HAP-1 (cell line): ENCODE results near the gene C4A.
"Not testable (repeated sequence)": the region's sequence is repeated elsewhere in the genome, so short reads cannot be mapped to it uniquely, and the experiment has no call there.

Source experiments
- DNase-seq, 2 experiments: peaks; one replicate each; pipeline ENCODE4 v3.0.0-alpha.2; 2016 to 2020; ENCODE audit warnings: low spot score in 2 of 2
- H3K27me3 ChIP-seq: fragments of 250-450 bp; sonication (Bioruptor Pico); 2 replicates; pipeline ENCODE4 v1.5.1; 2020; ENCODE audit warnings: low read depth, mild to moderate bottlenecking, moderate library complexity
- H3K36me3 ChIP-seq: fragments of 250-450 bp; sonication (Bioruptor Pico); replicated peaks from 2 replicates; pipeline ENCODE4 v1.5.1; 2020; ENCODE audit warnings: mild to moderate bottlenecking
- H3K4me1 ChIP-seq: fragments of 250-450 bp; sonication (Bioruptor Pico); 2 replicates; pipeline ENCODE4 v1.5.1; 2020; ENCODE audit warnings: mild to moderate bottlenecking
- H3K4me3 ChIP-seq: fragments of 250-450 bp; sonication (Bioruptor Pico); 2 replicates; pipeline ENCODE4 v1.5.1; 2020; ENCODE audit warnings: mild to moderate bottlenecking, moderate library complexity
- H3K9me3 ChIP-seq: fragments of 250-450 bp; sonication (Bioruptor Pico); 2 replicates; pipeline ENCODE4 v1.5.1; 2020; ENCODE audit warnings: mild to moderate bottlenecking, moderate library complexity
- in situ Hi-C: fragments of 300-500 bp; cut with MboI; formaldehyde crosslinking; loops from 3 replicates; pipeline ENCODE4 v1.14.3; 2020; ENCODE audit warnings: low sequenced_read_pairs, inconsistent platforms, mixed read lengths

The C4A gene

DNA sequence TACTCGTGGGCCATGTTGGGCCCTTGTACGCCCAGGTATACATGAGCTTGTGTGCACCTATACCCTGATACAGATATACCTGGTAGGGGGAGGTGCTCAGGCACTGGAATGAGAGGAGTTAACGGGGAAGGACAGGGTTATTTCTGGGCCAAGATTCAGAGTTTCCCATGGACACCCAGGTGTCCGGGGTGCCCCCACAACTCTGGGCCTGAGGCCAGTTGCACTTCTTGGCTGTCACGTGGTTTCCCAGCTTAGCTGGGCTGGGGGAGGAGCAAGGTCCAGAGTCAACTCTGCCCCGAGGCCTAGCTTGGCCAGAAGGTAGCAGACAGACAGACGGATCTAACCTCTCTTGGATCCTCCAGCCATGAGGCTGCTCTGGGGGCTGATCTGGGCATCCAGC, at the start of gene C4A:
Gene C4A, plus strand, starts transcription at position 314 of the 400 bp plus-strand sequence. Its CDS starts 51 bp downstream, at position 365.
- in situ Hi-C loops, H3K4me3 ChIP-seq, H3K27me3 ChIP-seq, H3K36me3 ChIP-seq, H3K4me1 ChIP-seq, H3K9me3 ChIP-seq, DNase-seq: not testable (repeated sequence)

DNA sequence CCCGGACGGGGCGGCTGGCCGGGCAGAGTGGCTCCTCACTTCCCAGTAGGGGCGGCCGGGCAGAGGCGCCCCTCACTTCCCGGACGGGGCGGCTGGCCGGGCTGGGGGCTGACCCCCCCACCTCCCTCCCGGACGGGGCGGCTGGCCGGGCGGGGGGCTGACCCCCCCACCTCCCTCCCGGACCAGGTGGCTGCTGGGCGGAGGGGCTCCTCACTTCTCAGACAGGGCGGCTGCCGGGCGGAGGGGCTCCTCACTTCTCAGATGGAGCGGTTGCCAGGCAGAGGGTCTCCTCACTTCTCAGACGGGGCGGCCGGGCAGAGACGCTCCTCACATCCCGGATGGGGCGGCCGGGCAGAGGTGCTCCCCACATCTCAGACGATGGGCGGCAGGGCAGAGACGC, 49.7 kb upstream of the C4A start:
- H3K4me3 ChIP-seq, DNase-seq, H3K36me3 ChIP-seq, H3K4me1 ChIP-seq, H3K9me3 ChIP-seq, in situ Hi-C loops, H3K27me3 ChIP-seq: not testable (repeated sequence)

- DNase-seq = no peak
- 0 out of 2 replicates have a peak, but pooled peaks cover 5% of the 10 kb centered on the region for H3K27me3 ChIP-seq
- H3K4me1 ChIP-seq = no peaks in the 10 kb centered on the region
- no peaks in the 10 kb centered on the region for H3K9me3 ChIP-seq
- no peaks in the 10 kb centered on the region for H3K36me3 ChIP-seq
- in situ Hi-C loops = no loop called here
- no peak overlapping the region for H3K4me3 ChIP-seq
These were observed 48.3 kb upstream of the C4A start for GRCh38 chr6:31933537-31933936.

GRCh38 chr6:31935021-31935420, 46.8 kb upstream of the C4A start:
- Histone ChIP-seq H3K36me3 (no peaks in the 10 kb centered on the region), H3K9me3 (no peaks in the 10 kb centered on the region)
- in situ Hi-C loops = no loop called here

GRCh38 chr6:31935823-31936222, 46.0 kb upstream of the C4A start:
- DNase-seq = no peak
- Histone ChIP-seq H3K4me1 (no peaks in the 10 kb centered on the region), H3K9me3 (no peaks in the 10 kb centered on the region), H3K4me3 (no peak overlapping the region), H3K27me3 (0 out of 2 replicates have a peak, but pooled peaks cover 5% of the 10 kb centered on the region), H3K36me3 (no peaks in the 10 kb centered on the region)
- in situ Hi-C loops = no loop called here

More at GRCh38 chr6:31935021-31935420, 46.8 kb upstream of the C4A start:
- DNase-seq = no peak
- H3K4me3 ChIP-seq = no peak overlapping the region
- H3K27me3 ChIP-seq = 0 out of 2 replicates have a peak, but pooled peaks cover 5% of the 10 kb centered on the region
- H3K4me1 ChIP-seq = no peaks in the 10 kb centered on the region

GRCh38 chr6:31940256-31940664, 41.6 kb upstream of the C4A start:
- no peaks in the 10 kb centered on the region for H3K9me3 ChIP-seq
- H3K4me1 ChIP-seq = no peaks in the 10 kb centered on the region
- H3K27me3 ChIP-seq = peaks cover 21% of the 10 kb centered on the region
- DNase-seq = no peak
- in situ Hi-C loops = no loop called here
- H3K36me3 ChIP-seq = no peaks in the 10 kb centered on the region
- H3K4me3 ChIP-seq = no peak overlapping the region

DNA sequence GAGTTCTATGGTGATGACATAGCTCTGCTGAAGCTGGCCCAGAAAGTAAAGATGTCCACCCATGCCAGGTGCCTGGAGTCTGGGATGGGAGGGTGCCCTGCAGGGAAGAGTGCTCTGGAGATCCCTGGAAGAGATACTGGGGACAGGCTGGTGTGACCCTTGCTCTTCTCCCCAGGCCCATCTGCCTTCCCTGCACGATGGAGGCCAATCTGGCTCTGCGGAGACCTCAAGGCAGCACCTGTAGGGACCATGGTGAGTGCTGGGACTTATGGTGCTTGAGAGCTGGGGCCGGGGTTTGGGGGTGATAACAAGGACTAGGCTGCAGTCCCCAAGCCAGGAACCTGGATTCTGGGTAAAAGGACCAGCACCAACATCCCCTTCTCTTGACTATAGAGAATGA, 38.1 kb upstream of the C4A start:
- no peak overlapping the region for H3K4me3 ChIP-seq
- no peak for DNase-seq
- in situ Hi-C loops = no loop called here
- no peaks in the 10 kb centered on the region for H3K9me3 ChIP-seq
- H3K4me1 ChIP-seq = no peaks in the 10 kb centered on the region
- H3K27me3 ChIP-seq = peaks cover 21% of the 10 kb centered on the region
- H3K36me3 ChIP-seq = no peaks in the 10 kb centered on the region

- in situ Hi-C loops = no loop called here
- Histone ChIP-seq H3K4me1 (no peaks in the 10 kb centered on the region), H3K36me3 (no peaks in the 10 kb centered on the region), H3K9me3 (no peaks in the 10 kb centered on the region), H3K27me3 (peaks cover 21% of the 10 kb centered on the region), H3K4me3 (no peak overlapping the region)
- DNase-seq = no peak
These were observed 36.7 kb upstream of the C4A start for GRCh38 chr6:31945154-31945506.

DNA sequence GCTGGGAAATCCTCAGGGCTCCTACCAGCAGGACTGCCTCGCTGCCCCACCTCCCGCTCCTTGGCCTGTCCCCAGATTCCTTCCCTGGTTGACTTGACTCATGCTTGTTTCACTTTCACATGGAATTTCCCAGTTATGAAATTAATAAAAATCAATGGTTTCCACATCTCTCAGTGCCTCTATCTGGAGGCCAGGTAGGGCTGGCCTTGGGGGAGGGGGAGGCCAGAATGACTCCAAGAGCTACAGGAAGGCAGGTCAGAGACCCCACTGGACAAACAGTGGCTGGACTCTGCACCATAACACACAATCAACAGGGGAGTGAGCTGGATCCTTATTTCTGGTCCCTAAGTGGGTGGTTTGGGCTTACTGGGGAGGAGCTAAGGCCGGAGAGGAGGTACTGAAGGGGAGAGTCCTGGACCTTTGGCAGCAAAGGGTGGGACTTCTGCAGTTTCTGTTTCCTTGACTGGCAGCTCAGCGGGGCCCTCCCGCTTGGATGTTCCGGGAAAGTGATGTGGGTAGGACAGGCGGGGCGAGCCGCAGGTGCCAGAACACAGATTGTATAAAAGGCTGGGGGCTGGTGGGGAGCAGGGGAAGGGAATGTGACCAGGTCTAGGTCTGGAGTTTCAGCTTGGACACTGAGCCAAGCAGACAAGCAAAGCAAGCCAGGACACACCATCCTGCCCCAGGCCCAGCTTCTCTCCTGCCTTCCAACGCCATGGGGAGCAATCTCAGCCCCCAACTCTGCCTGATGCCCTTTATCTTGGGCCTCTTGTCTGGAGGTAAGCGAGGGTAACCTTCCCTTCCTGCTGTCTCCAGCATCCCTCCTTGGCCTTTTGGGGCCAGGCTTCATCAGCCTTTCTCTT, 36.1 kb upstream of the C4A start, which contains the start of gene CFB:
Gene CFB, plus strand, starts transcription at position 589 of the 863 bp plus-strand sequence. Its CDS starts 127 bp downstream, at position 716.
- H3K4me1 ChIP-seq = no peaks in the 10 kb centered on the region
- H3K4me3 ChIP-seq = no peak within 1 kb of the TSS
- H3K36me3 ChIP-seq = no peaks in the 10 kb centered on the region
- H3K9me3 ChIP-seq = no peaks in the 10 kb centered on the region
- in situ Hi-C loops = no loop called here
- DNase-seq = no peak
- peaks cover 21% of the 10 kb centered on the region for H3K27me3 ChIP-seq

DNA sequence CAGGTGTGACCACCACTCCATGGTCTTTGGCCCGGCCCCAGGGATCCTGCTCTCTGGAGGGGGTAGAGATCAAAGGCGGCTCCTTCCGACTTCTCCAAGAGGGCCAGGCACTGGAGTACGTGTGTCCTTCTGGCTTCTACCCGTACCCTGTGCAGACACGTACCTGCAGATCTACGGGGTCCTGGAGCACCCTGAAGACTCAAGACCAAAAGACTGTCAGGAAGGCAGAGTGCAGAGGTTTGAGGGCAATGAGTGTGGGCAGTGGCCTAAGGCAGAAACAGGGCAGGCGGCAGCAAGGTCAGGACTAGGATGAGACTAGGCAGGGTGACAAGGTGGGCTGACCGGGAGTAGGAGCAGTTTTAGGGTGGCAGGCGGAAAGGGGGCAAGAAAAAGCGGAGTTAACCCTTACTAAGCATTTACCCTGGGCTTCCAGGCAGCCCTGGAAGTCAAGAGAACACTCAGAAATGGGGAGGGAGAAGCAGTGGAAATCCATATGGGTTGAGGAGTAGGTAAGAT, 35.4 kb upstream of the C4A start:
- no peaks in the 10 kb centered on the region for H3K4me1 ChIP-seq
- peaks cover 4% of the 10 kb centered on the region for H3K36me3 ChIP-seq
- in situ Hi-C loops = no loop called here
- H3K27me3 ChIP-seq = peaks cover 21% of the 10 kb centered on the region
- H3K9me3 ChIP-seq = no peaks in the 10 kb centered on the region
- no peak overlapping the region for H3K4me3 ChIP-seq
- DNase-seq = no peak

GRCh38 chr6:31947070-31947675, 34.7 kb upstream of the C4A start:
- in situ Hi-C loops = no loop called here
- Histone ChIP-seq H3K4me1 (no peaks in the 10 kb centered on the region), H3K9me3 (no peaks in the 10 kb centered on the region), H3K27me3 (peaks cover 21% of the 10 kb centered on the region), H3K4me3 (no peak overlapping the region), H3K36me3 (peaks cover 11% of the 10 kb centered on the region)
- no peak for DNase-seq

DNA sequence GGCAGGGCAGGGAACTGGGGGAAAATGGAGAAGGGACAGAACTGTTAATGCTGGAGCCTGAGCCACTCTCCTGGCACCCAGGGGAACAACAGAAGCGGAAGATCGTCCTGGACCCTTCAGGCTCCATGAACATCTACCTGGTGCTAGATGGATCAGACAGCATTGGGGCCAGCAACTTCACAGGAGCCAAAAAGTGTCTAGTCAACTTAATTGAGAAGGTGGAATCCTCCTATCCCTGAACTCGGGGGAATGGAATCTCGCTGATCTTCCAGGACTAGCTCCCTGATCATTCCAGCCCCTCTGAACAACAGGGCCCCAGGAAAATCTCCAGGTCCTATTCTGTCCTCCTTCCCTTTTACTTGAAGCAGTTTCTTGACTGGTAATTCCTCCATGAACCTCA, 34.0 kb upstream of the C4A start:
- H3K9me3 ChIP-seq = no peaks in the 10 kb centered on the region
- in situ Hi-C loops = no loop called here
- no peak overlapping the region for H3K4me3 ChIP-seq
- H3K4me1 ChIP-seq = no peaks in the 10 kb centered on the region
- DNase-seq = no peak
- H3K27me3 ChIP-seq = peaks cover 14% of the 10 kb centered on the region
- peaks cover 18% of the 10 kb centered on the region for H3K36me3 ChIP-seq

GRCh38 chr6:31948306-31948705, 33.6 kb upstream of the C4A start:
- peaks cover 22% of the 10 kb centered on the region for H3K36me3 ChIP-seq
- in situ Hi-C loops = no loop called here

DNA sequence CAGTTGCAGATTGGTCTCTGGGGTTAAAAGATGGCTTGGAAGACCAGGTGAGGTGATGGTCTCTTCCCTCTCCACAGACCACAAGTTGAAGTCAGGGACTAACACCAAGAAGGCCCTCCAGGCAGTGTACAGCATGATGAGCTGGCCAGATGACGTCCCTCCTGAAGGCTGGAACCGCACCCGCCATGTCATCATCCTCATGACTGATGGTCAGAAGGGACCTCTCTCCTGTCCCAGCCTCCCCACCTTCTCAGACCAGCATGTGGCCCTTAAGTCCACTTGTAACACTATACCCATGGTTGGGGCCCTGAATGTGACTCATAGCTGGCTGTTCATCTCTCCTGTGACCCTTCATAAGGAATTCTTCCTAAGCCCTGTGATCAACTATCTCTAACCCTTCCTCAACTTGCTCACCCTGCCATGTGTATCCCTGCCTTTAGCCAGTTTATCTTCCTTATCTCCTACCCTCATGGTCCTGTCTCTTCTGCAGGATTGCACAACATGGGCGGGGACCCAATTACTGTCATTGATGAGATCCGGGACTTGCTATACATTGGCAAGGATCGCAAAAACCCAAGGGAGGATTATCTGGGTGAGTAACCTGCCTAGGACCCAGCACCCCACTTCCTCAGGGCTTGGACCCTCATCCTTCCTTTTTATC, 33.0 kb upstream of the C4A start:
- Histone ChIP-seq H3K36me3 (peaks cover 28% of the 10 kb centered on the region), H3K27me3 (peaks cover 4% of the 10 kb centered on the region; the same call in 1 of the 2 replicates), H3K9me3 (no peaks in the 10 kb centered on the region), H3K4me3 (no peak overlapping the region), H3K4me1 (no peaks in the 10 kb centered on the region)
- no peak for DNase-seq
- in situ Hi-C loops = no loop called here

More at GRCh38 chr6:31948306-31948705, 33.6 kb upstream of the C4A start:
- H3K9me3 ChIP-seq = no peaks in the 10 kb centered on the region
- no peak for DNase-seq
- no peak overlapping the region for H3K4me3 ChIP-seq
- H3K4me1 ChIP-seq = no peaks in the 10 kb centered on the region
- peaks cover 10% of the 10 kb centered on the region for H3K27me3 ChIP-seq
